Umbilical cord (tissue), 2 donors: ENCODE results near the gene BAIAP3. TPM values are rescaled to one million over a fixed set of nuclear protein-coding genes. Genes with fewer than 3 reads are reported as not detected.
"Not testable (repeated sequence)": the region's sequence is repeated elsewhere in the genome, so short reads cannot be mapped to it uniquely, and the experiment has no call there.

ENCODE experiments used
- DNase-seq: peaks from one replicate; pipeline ENCODE4 v3.0.0-alpha.2; 2015; ENCODE audit warnings: low spot score
- total RNA-seq: library from RNA; depleted of rRNA; stranded (reverse); fragments of >200 nt; gene quantifications from one replicate; pipeline ENCODE4 v1.2.3, GENCODE V29; 2014; ENCODE audit warnings: low replicate concordance; ENCODE audit not compliant: insufficient read depth

BAIAP3 gene
- total RNA-seq, result 0.24 TPM

GRCh38 chr16:1333149-1333812 is at the start of gene BAIAP3:
TSS of gene BAIAP3 (plus strand) at chr16:1333645. CDS start at chr16:1338550, 4,905 bp downstream.
- DNase-seq, result no peak

GRCh38 chr16:1283996-1284616 is 49.3 kb upstream of the BAIAP3 start:
- DNase-seq, result no peak

DNA sequence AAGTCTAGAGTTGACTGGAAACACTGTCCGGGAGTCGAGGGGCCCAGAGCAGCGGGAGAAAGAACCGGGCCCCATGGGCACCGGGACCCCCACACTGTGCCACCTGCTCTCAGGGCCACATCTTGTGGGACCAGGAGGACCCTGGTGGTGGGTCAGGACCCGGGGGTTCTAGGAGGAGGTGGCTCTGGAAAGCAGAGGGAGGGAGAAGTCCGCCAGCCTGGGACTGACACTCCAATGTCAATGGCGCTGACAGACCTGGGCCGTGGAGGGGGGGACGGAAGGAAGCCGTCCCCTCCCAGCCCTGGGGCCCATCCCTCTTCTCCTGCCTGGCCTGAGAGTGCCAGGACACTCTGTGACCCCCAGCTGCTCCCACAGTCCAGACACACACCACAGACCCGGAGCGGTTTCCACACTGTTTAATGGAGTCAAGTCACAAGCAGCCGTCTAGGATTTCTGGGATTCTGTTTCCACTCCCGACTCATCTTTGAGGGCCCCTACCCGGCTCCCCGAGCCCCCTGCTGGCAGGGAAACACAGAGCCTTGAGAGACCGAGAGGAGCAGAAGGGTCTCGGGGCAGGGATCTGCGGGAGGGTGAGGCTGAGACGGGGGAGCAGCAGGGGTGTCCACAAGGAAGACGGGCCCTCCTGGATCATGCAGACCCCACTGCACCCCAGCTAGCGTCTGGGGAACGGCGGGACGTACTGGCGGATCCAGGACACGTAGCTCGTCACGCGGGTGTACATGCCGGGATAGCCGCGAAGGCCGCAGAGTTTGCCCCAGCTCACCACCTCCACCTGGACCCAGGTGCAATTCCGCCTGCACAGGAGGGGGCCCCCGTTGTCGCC is 47.6 kb upstream of the BAIAP3 start:
- DNase-seq, result no peak

DNA sequence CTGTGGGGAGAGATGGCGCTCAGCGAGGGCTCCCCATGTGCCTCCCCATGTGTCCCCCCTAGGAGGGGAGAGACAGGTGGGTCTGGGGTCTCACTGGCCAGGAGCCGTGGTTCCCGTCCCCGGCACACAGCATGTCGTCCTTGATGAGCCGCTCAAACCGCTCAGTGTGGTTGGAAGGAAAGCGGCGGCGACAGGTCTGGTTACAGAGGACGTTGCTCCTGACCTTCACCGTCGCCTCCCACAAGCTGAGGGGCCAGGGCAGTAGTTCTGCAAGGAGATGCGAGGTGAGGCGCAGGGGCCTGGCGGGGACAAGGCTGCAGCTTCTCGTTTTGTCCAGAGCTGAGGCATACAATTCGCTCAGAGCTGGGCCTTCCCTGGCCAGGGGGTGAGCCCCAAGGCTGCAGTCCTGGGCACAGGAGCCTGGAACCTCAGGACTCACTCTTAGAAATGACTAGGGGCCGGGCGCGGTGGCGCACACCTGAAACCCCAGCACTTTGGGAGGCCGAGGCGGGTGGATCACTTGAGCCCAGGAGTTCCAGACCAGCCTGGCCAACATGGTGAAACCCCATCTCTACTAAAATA is 46.8 kb upstream of the BAIAP3 start:
- DNase-seq, result no peak

DNA sequence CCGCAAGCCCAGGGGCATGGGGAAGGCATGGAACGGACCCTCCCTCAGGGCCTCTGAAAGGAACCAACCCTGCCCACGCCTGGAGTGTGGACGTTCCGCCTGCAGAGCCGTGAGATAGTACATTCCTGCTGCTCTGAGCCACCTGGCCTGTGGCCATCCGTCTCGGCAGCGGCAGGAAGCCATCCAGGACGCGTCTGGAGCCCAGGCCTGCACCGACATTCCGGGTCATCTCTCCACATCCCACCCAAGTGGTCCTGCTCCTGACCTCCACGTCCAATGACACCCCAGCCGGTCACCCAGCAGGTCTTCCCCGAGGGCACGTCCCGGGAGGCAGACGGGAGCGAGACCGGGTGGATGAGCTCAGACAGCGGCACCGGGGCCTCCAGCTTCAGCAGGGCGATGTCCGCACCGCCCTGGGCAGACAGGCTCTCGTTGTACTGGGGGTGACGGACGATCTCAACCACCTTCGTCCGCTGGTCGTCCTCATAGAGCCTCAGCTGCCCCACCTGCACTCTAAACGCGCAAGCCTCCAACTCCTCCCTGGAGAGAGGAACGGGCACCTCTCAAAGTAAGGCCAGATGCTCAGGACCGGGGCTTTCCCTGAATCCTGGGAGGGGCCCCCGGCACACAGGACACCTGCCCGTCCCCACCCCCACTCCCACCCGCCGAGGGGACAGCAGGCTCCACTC is 45.3 kb upstream of the BAIAP3 start:
- DNase-seq, result no peak

- no peak for DNase-seq
Observed at GRCh38 chr16:1288813-1289476, 44.5 kb upstream of the BAIAP3 start.

DNA sequence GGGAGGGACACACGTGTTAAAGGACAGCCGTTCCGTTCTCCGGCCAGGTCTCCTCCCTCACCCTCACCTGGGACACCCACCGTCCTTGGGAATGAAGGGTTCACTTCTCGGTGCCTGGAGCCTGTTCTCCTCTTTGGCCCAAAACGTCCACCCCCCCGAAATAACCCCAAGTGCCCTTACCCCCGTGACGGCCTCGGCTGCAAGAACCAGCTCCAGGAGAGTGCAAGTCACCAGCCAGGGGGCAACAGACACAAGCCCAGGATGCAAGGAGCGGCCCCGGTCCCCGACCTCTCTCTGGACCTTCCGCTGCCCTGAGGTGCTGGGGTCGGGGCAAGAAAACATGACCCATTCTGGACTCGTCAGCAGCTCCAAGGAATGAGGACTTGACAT is 44.0 kb upstream of the BAIAP3 start:
- no peak for DNase-seq

DNA sequence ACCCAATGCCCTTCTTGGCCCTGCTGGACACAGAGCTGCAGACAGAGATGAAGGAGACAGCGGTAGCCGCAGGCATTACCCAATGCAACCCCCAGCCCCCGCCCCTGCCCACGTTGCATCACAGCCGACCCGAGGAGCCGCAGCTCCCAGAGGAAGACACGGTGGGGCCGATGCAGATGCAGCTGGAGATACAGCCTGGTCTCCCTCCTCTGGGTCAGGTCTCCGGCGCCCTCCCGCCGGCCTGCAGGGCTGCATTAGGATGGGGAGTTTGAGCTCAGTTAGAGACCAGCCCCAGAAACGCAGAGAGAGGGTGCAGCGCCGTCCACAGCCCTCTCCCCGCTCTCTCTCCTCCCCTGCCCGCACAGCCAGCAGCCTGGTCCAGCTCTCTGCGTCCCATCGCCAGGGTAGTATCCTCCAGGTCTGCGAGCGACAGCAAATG is 43.4 kb upstream of the BAIAP3 start:
- no peak for DNase-seq

DNA sequence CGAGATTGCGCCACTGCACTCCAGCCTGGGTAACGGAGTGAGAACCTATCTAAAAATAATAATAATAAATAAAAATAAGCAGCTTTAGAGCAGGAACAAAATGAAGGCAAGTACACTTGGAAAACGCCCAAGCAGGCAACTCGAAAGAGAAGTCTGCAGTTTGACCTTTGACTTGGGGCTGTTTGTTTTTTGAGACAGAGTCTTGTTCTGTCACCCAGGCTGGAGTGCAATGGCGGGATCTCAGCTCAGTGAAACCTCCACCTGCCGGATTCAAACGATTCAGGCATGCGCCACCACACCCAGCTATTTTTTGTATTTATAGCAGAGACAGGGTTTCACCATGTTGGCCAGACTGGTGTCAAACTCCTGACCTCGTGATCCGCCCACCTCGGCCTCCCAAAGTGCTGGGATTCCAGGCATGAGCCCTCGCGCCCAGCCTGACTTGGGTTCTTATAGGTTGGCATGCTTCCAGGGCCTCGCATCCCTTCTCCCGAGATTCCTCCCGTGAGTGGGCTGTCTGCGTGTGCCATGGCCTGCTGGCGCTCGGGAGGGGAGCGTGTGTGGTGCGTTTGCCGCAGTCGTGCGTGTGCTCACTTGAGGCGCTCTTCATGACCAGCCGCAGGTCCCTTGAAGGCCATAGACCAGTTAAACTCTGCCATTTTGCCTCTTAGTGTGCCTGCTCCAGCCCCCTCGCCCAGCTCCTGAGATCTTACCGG is 42.4 kb upstream of the BAIAP3 start:
- DNase-seq, result no peak

- no peak for DNase-seq
Observed at GRCh38 chr16:1291576-1291974, 41.9 kb upstream of the BAIAP3 start.

GRCh38 chr16:1292208-1292607 is 41.2 kb upstream of the BAIAP3 start:
- DNase-seq, result not testable (repeated sequence)

GRCh38 chr16:1292808-1293207 is 40.6 kb upstream of the BAIAP3 start:
- DNase-seq, result not testable (repeated sequence)

- no peak for DNase-seq
Observed at GRCh38 chr16:1293921-1294656, 39.4 kb upstream of the BAIAP3 start.

GRCh38 chr16:1295465-1295864 is 38.0 kb upstream of the BAIAP3 start:
- no peak for DNase-seq

GRCh38 chr16:1296688-1297017 is 36.8 kb upstream of the BAIAP3 start:
- not testable (repeated sequence) for DNase-seq

DNA sequence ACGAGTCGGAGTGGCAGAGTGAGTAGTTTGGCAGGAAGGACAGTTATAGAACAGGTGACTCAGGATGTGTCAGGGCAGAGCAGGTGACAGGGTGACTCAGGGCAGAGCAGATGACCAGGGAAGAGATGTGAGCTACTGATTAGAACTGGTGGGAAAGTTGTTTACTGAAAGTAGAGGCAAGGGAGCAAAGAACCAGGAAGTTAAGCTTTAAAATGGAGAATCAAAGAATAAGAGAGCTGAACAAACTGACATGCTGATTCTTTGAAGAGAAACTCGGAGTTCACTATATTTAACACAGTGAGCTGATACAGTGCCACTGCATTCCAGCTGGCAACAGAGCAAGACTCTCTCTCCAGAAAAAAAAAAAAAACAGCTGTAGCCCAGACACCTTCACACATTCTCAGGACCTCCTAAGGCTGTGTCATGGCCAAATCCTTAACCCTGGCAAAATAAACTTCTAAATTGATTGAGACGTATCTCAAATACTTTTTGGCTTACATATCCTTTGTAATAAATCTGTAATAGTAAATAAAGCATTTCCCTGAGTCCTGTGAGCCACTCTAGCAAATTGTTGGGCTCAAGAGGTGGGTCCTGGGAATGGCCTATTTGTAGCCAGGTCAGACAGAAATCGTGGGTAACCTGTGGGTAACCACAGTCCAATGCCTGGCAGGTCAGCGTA is 36.3 kb upstream of the BAIAP3 start:
- no peak for DNase-seq

- no peak for DNase-seq
Observed at GRCh38 chr16:1298406-1298805, 35.0 kb upstream of the BAIAP3 start.

DNA sequence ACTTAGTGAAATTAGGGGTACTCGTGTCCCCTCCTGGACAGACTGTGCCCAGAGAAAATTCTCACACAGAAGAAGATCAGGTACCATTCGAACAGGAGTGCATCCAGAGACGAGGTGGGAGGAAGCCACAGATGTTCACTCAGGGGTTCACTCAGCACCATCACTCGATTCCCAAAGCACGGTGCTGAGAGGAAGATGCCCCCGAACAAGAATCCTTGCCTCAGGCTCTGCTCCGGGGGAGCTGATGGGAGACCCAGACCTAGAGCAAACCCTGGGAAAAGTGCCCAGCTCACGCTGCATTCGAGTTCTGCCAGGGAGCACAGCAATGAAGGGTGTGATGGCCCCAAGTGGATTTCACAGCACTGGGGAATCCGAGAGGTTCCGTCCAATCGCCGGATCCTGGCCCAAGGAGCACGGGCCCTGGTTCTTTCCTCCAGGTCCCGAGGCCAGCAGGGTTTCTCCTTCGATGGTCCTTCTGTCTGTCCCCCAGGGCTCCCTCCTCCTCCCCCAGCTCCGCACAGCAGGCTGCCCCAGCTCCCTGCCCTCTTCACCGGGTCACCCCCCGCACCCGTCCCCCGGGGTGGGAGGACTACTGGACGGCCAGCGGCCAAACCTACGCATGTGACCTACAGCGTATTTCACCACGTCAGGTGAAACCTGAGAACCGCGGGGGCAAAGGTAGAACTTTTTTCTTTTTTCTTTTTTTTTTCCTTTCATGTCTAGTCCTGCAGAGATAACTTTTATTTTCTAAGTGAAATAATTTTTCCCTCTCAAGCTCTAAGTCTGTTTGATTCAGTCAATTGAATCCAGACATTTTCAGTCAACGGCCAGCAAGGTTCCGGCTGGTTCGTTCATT is 34.2 kb upstream of the BAIAP3 start:
- no peak for DNase-seq
